Measurements from ENCODE around the gene BEND7. TPM values are rescaled to one million over a fixed set of nuclear protein-coding genes. Genes with fewer than 3 reads are reported as not detected.
"Not testable (repeated sequence)": the region's sequence is repeated elsewhere in the genome, so short reads cannot be mapped to it uniquely, and the experiment has no call there.

BEND7 gene
- total and polyA plus RNA-seq, 2 donors = 0.66 to 2.1 TPM

DNA sequence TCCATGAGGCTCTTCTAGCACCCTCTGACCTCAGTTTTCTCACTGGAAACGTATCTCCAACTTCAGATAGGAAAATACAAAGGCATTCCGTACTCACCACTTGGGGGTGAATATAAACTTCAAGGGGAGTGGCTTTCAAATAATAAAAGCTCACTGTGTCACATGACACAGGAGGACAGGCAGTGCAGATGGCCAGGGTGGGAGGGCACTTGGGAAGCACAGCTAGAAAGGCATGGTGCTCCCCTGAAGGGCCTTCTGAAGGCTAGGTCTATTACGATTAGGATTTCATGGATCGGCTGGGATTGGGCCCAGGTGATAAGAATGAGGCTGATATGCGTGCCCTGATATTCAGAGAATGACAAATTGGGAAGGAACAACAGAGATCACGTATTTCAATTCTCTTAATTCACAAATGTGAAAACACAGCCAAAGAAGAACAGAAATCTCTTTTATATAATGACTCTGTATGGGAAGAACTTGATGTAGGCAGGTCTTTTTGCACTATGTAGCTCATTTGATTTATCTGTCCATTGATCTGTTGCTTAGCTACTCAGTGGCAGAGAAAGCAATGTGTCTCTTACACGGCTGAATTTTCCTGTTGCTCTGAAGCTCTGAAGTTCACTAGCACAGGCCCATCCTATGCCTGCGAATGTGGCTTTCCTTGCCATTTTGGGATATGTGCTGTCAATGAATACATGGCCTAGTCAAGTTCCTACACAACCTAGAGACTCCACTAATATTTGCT, 83.0 kb downstream of the BEND7 start:
- H3K27me3 ChIP-seq (ENCODE audit: control insufficient read depth in 2 of 2, insufficient read depth in 1 of 2, low read length in 1 of 2) = peaks cover 3 to 11% of the 10 kb centered on the region in 2 donors
- no peaks in the 10 kb centered on the region for H3K9me3 ChIP-seq (ENCODE audit: control insufficient read depth in 2 of 2, insufficient read depth in 1 of 2, low read length in 1 of 2)
- H3K36me3 ChIP-seq (ENCODE audit: control insufficient read depth in 2 of 2, insufficient read depth in 2 of 2, low read length in 1 of 2) = no peaks in the 10 kb centered on the region
- 95% methylated on average over 8 of the region's 8 CpGs for WGBS
- no peak overlapping the region for H3K4me3 ChIP-seq (ENCODE audit: low read length in 2 of 2)
- peaks cover 0 to under 1% of the 10 kb centered on the region in 2 donors for H3K4me1 ChIP-seq (ENCODE audit: control insufficient read depth in 2 of 2, insufficient read depth in 2 of 2, low read length in 2 of 2)
- no peak for DNase-seq (ENCODE audit: low read depth in 6 of 9, low spot score in 9 of 9)
- no peak overlapping the region for H3K27ac ChIP-seq (ENCODE audit: low read depth in 1 of 2, low read length in 1 of 2)

GRCh38 chr10:13441476-13441875, 87.3 kb downstream of the BEND7 start:
- H3K36me3 ChIP-seq (ENCODE audit: control insufficient read depth in 2 of 2, insufficient read depth in 2 of 2, low read length in 1 of 2) = no peaks in the 10 kb centered on the region
- no peak overlapping the region for H3K27ac ChIP-seq (ENCODE audit: low read depth in 1 of 2, low read length in 1 of 2)
- no peaks in the 10 kb centered on the region for H3K9me3 ChIP-seq (ENCODE audit: control insufficient read depth in 2 of 2, insufficient read depth in 1 of 2, low read length in 1 of 2)
- no peak for DNase-seq (ENCODE audit: low read depth in 6 of 9, low spot score in 9 of 9)
- 95% methylated on average over 7 of the region's 7 CpGs for WGBS
- no peak overlapping the region for H3K4me3 ChIP-seq (ENCODE audit: low read length in 2 of 2)
- peaks cover 6 to 34% of the 10 kb centered on the region in 2 donors for H3K27me3 ChIP-seq (ENCODE audit: control insufficient read depth in 2 of 2, insufficient read depth in 1 of 2, low read length in 1 of 2)
- peaks cover 0 to 14% of the 10 kb centered on the region in 2 donors for H3K4me1 ChIP-seq (ENCODE audit: control insufficient read depth in 2 of 2, insufficient read depth in 2 of 2, low read length in 2 of 2)

DNA sequence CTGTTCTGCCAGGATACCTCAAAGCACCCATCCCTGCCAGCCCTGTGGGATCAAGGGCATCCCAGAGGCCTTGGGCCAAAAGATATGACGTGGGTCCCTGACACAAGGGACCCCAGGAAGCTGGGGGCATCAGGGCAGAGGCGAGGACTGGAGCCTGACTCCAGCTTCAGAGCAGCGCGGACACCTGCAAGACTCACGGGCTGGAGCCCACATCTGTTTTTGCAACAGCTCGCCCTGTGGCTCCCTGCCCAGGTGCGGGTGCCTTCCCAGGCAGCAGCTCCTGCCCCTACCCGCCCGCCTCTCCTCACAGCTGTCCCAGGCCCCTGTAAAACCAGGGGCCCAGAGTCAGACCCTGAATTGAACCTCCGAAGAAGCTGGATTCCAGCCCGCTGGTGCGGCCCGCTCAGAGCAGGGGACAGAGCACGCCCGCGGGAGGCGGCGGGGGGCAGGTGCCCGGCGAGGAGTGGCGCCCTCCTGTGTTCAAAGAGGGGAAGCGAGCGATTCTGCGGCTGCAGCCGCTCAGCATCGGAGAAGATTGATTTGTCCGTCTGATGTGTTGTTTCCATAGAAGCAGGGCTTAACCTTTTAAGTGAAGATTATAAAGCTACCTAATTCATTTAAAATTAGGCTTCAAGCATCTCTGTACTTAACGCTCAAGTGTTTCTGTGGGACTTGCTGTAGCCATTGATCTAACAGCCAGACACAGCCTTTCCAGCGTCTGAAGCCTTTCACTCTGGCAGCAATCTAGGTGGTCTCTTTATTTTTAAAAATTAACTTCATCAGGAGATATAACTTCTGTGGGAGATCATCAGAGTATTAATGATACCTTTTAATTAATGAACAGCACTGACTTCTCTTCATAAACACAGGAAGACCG, 88.4 kb downstream of the BEND7 start:
- 8% methylated on average over 30 of the region's 30 CpGs for WGBS
- Histone ChIP-seq H3K27ac (ENCODE audit: low read depth in 1 of 2, low read length in 1 of 2) (no peak overlapping the region), H3K4me1 (ENCODE audit: control insufficient read depth in 2 of 2, insufficient read depth in 2 of 2, low read length in 2 of 2) (peaks cover 0 to 14% of the 10 kb centered on the region in 2 donors), H3K27me3 (ENCODE audit: control insufficient read depth in 2 of 2, insufficient read depth in 1 of 2, low read length in 1 of 2) (peaks cover 6 to 34% of the 10 kb centered on the region in 2 donors), H3K36me3 (ENCODE audit: control insufficient read depth in 2 of 2, insufficient read depth in 2 of 2, low read length in 1 of 2) (no peaks in the 10 kb centered on the region), H3K4me3 (ENCODE audit: low read length in 2 of 2) (peak overlapping the region in 1 of 2 donors; percentile 17), H3K9me3 (ENCODE audit: control insufficient read depth in 2 of 2, insufficient read depth in 1 of 2, low read length in 1 of 2) (no peaks in the 10 kb centered on the region)
- peak in 8 of 9 donors; percentile 2 to 66 (median 24) for DNase-seq (ENCODE audit: low read depth in 6 of 9, low spot score in 9 of 9)

DNA sequence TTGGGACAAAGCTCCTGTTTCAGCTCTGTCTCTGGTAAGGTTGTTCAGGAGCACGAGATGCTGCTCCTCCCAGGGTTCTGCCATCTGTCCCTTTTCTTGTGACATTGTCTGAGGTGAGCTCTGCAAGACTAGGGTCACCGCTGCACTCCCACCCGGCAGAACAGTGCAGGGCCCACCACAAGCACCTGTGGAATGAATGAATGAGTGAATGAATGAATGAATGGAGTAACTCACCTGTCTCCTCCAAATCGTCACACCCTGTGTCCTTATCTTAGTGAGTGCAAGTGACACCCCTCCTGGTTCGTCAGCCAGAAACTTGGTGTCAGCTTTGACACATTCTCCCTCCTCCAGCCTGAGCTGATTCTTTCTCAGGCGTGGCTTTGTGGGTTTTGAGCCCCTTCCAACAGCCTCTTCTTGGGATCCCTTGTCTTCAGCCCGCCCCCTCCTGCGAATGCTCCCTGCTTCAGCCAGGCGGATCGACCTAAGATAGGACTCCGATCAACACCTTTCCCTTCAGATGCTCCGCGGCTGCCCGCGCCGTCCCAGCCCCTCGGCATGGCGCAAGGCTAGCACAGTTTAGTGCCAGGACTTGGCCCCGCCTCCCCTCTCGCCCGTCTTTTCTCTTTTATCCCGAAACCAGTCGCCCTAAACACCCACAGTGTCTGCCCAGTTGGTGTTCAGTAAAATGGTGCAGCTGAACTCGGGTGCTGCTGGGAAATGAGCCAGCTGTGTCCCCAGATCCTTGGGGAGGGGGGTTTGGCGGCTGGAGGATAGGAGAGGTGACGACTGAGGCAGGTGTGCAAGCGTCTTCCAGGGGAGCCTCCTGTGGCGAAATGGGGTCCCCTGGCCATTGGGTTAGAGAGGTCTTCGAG, 89.3 kb downstream of the BEND7 start:
- no peak overlapping the region for H3K4me3 ChIP-seq (ENCODE audit: low read length in 2 of 2)
- H3K9me3 ChIP-seq (ENCODE audit: control insufficient read depth in 2 of 2, insufficient read depth in 1 of 2, low read length in 1 of 2) = no peaks in the 10 kb centered on the region
- no peak overlapping the region for H3K27ac ChIP-seq (ENCODE audit: low read depth in 1 of 2, low read length in 1 of 2)
- no peaks in the 10 kb centered on the region for H3K36me3 ChIP-seq (ENCODE audit: control insufficient read depth in 2 of 2, insufficient read depth in 2 of 2, low read length in 1 of 2)
- peaks cover 0 to 14% of the 10 kb centered on the region in 2 donors for H3K4me1 ChIP-seq (ENCODE audit: control insufficient read depth in 2 of 2, insufficient read depth in 2 of 2, low read length in 2 of 2)
- peak in 1 of 9 donors; percentile 9 for DNase-seq (ENCODE audit: low read depth in 6 of 9, low spot score in 9 of 9)
- peaks cover 6 to 34% of the 10 kb centered on the region in 2 donors for H3K27me3 ChIP-seq (ENCODE audit: control insufficient read depth in 2 of 2, insufficient read depth in 1 of 2, low read length in 1 of 2)
- 39% methylated on average over 29 of the region's 29 CpGs for WGBS

- Histone ChIP-seq H3K27ac (ENCODE audit: low read depth in 1 of 2, low read length in 1 of 2) (no peak overlapping the region), H3K36me3 (ENCODE audit: control insufficient read depth in 2 of 2, insufficient read depth in 2 of 2, low read length in 1 of 2) (no peaks in the 10 kb centered on the region), H3K4me1 (ENCODE audit: control insufficient read depth in 2 of 2, insufficient read depth in 2 of 2, low read length in 2 of 2) (peaks cover 0 to 14% of the 10 kb centered on the region in 2 donors), H3K9me3 (ENCODE audit: control insufficient read depth in 2 of 2, insufficient read depth in 1 of 2, low read length in 1 of 2) (no peaks in the 10 kb centered on the region), H3K27me3 (ENCODE audit: control insufficient read depth in 2 of 2, insufficient read depth in 1 of 2, low read length in 1 of 2) (peaks cover 5 to 33% of the 10 kb centered on the region in 2 donors), H3K4me3 (ENCODE audit: low read length in 2 of 2) (no peak overlapping the region)
- DNase-seq (ENCODE audit: low read depth in 6 of 9, low spot score in 9 of 9) = no peak
- WGBS = 93% methylated on average over 16 of the region's 16 CpGs
These were observed 91.7 kb downstream of the BEND7 start for GRCh38 chr10:13437026-13437555.

- not testable (repeated sequence) for H3K27me3 ChIP-seq (ENCODE audit: control insufficient read depth in 2 of 2, insufficient read depth in 1 of 2, low read length in 1 of 2); H3K4me3 ChIP-seq (ENCODE audit: low read length in 2 of 2); H3K27ac ChIP-seq (ENCODE audit: low read depth in 1 of 2, low read length in 1 of 2); DNase-seq (ENCODE audit: low read depth in 6 of 9, low spot score in 9 of 9); H3K9me3 ChIP-seq (ENCODE audit: control insufficient read depth in 2 of 2, insufficient read depth in 1 of 2, low read length in 1 of 2); H3K4me1 ChIP-seq (ENCODE audit: control insufficient read depth in 2 of 2, insufficient read depth in 2 of 2, low read length in 2 of 2); H3K36me3 ChIP-seq (ENCODE audit: control insufficient read depth in 2 of 2, insufficient read depth in 2 of 2, low read length in 1 of 2)
- 95% methylated on average over 8 of the region's 8 CpGs for WGBS
These were observed 100.9 kb downstream of the BEND7 start for GRCh38 chr10:13427943-13428342.

DNA sequence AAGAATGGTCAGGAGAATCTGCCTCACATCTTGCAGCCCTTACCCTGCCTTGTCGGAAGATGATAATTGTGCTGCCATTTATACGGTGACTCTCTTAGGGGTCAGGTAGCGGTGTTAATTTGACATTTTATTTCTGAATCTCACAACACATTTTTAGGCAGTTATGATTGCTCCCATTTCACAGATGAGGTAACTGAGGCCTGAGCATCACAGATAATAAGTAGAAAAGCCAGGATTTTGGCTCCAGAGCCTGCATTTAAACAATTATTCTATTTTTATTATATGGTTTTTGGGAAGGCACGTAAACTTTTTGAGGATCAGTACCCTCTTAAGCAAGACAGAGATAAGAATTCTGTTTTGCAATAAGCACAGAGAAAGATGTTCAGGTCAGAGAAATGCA, 103.4 kb downstream of the BEND7 start:
- Histone ChIP-seq H3K27ac (ENCODE audit: low read depth in 1 of 2, low read length in 1 of 2) (no peak overlapping the region), H3K4me3 (ENCODE audit: low read length in 2 of 2) (no peak overlapping the region), H3K36me3 (ENCODE audit: control insufficient read depth in 2 of 2, insufficient read depth in 2 of 2, low read length in 1 of 2) (no peaks in the 10 kb centered on the region), H3K4me1 (ENCODE audit: control insufficient read depth in 2 of 2, insufficient read depth in 2 of 2, low read length in 2 of 2) (no peaks in the 10 kb centered on the region), H3K9me3 (ENCODE audit: control insufficient read depth in 2 of 2, insufficient read depth in 1 of 2, low read length in 1 of 2) (peaks cover 0 to 6% of the 10 kb centered on the region in 2 donors), H3K27me3 (ENCODE audit: control insufficient read depth in 2 of 2, insufficient read depth in 1 of 2, low read length in 1 of 2) (no peaks in the 10 kb centered on the region)
- WGBS = 62% methylated on average over 4 of the region's 4 CpGs
- DNase-seq (ENCODE audit: low read depth in 6 of 9, low spot score in 9 of 9) = no peak

DNA sequence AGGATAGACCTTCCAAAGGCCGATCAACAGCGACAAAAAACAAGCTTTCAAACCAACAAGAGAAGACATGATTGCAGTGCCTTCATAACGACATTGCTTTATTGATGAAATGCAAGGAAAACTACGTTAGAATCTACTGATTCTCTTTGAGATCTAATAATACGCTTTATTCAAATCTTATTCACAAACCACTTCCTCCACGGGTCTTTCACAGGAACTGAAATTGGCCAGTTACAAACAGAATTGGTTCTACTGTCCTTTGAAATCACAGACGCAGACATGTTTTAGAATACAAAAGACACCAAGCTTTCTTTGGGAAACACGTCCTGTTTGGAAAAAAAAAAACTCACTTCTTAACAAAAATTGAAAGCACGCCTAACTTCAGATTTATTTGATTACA, 106.0 kb downstream of the BEND7 start:
- 85% methylated on average over 9 of the region's 9 CpGs for WGBS
- no peaks in the 10 kb centered on the region for H3K36me3 ChIP-seq (ENCODE audit: control insufficient read depth in 2 of 2, insufficient read depth in 2 of 2, low read length in 1 of 2)

More for the DNA sequence above, 106.0 kb downstream of the BEND7 start:
- Histone ChIP-seq H3K4me3 (ENCODE audit: low read length in 2 of 2) (no peak overlapping the region), H3K9me3 (ENCODE audit: control insufficient read depth in 2 of 2, insufficient read depth in 1 of 2, low read length in 1 of 2) (peaks cover 0 to 6% of the 10 kb centered on the region in 2 donors), H3K4me1 (ENCODE audit: control insufficient read depth in 2 of 2, insufficient read depth in 2 of 2, low read length in 2 of 2) (no peaks in the 10 kb centered on the region), H3K27ac (ENCODE audit: low read depth in 1 of 2, low read length in 1 of 2) (no peak overlapping the region), H3K27me3 (ENCODE audit: control insufficient read depth in 2 of 2, insufficient read depth in 1 of 2, low read length in 1 of 2) (no peaks in the 10 kb centered on the region)
- DNase-seq (ENCODE audit: low read depth in 6 of 9, low spot score in 9 of 9) = no peak
